H1 (cell line): ENCODE measurements around the gene NLGN4X. TPM values are rescaled to one million over a fixed set of nuclear protein-coding genes. Genes with fewer than 3 reads are reported as not detected.

Experiments
- CTCF ChIA-PET: fragments of 300-600 bp; sonication (Branson Sonifier 250); formaldehyde crosslinking; loops from one replicate; lab custom pipeline; 2021; ENCODE audit not compliant: partially characterized antibody; lab: Charles Lee
- POLR2A ChIA-PET: fragments of 300-600 bp; sonication (Branson Sonifier 250); formaldehyde crosslinking; loops from one replicate; lab custom pipeline; 2021; ENCODE audit warnings: inconsistent platforms; ENCODE audit not compliant: partially characterized antibody; lab: Charles Lee
- DNase-seq, 2 experiments: peaks; one replicate each; pipeline versions ENCODE4 v3.0.0 to v3.0.0-alpha.2; 2010 to 2022; ENCODE audit warnings: low spot score in 2 of 2, low read depth in 1 of 2, mixed read lengths in 1 of 2
- FAIRE-seq: peaks from 2 replicates; lab custom pipeline; 2011; peaks lifted over from hg19 to GRCh38; lab: Jason Lieb, UNC
- H2AFZ ChIP-seq: 2 replicates; pipeline ENCODE4 v1.8.1; 2012; ENCODE audit warnings: low read length, inconsistent platforms
- H2AK5ac ChIP-seq: 2 replicates; pipeline ENCODE4 v1.6.1; 2013; ENCODE audit warnings: low read depth, low read length
- H2BK120ac ChIP-seq: replicated peaks from 2 replicates; pipeline ENCODE3; 2013; ENCODE audit warnings: low read depth, low read length, inconsistent platforms
- H2BK12ac ChIP-seq: 2 replicates; pipeline ENCODE4 v1.6.1; 2013; ENCODE audit warnings: low read depth, low read length
- H2BK15ac ChIP-seq: 2 replicates; pipeline ENCODE4 v1.6.1; 2013; ENCODE audit warnings: low read length
- H2BK20ac ChIP-seq: 2 replicates; pipeline ENCODE4 v1.6.1; 2013; ENCODE audit warnings: low read length
- H2BK5ac ChIP-seq: 2 replicates; pipeline ENCODE4 v1.6.1; 2013; ENCODE audit warnings: low read depth, low read length
- H3K14ac ChIP-seq: 2 replicates; pipeline ENCODE4 v1.6.1; 2013; ENCODE audit warnings: inconsistent platforms; ENCODE audit not compliant: insufficient read length
- H3K18ac ChIP-seq: 2 replicates; pipeline ENCODE4 v1.6.1; 2013; ENCODE audit warnings: low read length; ENCODE audit errors: extremely low read depth
- H3K23ac ChIP-seq: 2 replicates; pipeline ENCODE4 v1.6.1; 2013; ENCODE audit warnings: inconsistent platforms; ENCODE audit not compliant: insufficient read length
- H3K23me2 ChIP-seq: 2 replicates; pipeline ENCODE4 v1.6.1; 2013; ENCODE audit warnings: low read depth, low read length
- H3K27ac ChIP-seq: 2 replicates; pipeline ENCODE4 v1.6.1; 2011; ENCODE audit warnings: low read depth, low read length, inconsistent platforms
- H3K27me3 ChIP-seq, 4 experiments: replicated peaks in 1 of 4; 1 replicate in 1 of 4; 2 replicates in 3 of 4; pipeline versions ENCODE4 v1.6.1 to v1.8.1; 2011 to 2013; ENCODE audit warnings: low read length in 3 of 4, mild to moderate bottlenecking in 3 of 4, inconsistent platforms in 2 of 4, mixed read lengths in 2 of 4, moderate library complexity in 1 of 4; ENCODE audit not compliant: control insufficient read depth in 3 of 4, insufficient read depth in 3 of 4; ENCODE audit errors: extremely low read depth in 1 of 4
- H3K36me3 ChIP-seq, 4 experiments: 2 replicates each; pipeline versions ENCODE4 v1.6.1 to v1.8.1; 2011 to 2013; ENCODE audit warnings: mild to moderate bottlenecking in 4 of 4, low read length in 3 of 4, moderate library complexity in 2 of 4, control low read depth in 1 of 4, inconsistent platforms in 1 of 4; ENCODE audit not compliant: insufficient read depth in 4 of 4, control insufficient read depth in 2 of 4
- H3K4ac ChIP-seq: replicated peaks from 2 replicates; pipeline ENCODE3; 2013; ENCODE audit warnings: low read length, low read depth, mixed read lengths, inconsistent platforms; ENCODE audit not compliant: insufficient read length
- H3K4me1 ChIP-seq, 4 experiments: replicated peaks in 1 of 4; 1 replicate in 1 of 4; 2 replicates in 3 of 4; pipeline versions ENCODE4 v1.6.1 to v1.8.1; 2011 to 2013; ENCODE audit warnings: low read length in 3 of 4, inconsistent platforms in 2 of 4, mixed read lengths in 1 of 4; ENCODE audit not compliant: insufficient read depth in 4 of 4, control insufficient read depth in 3 of 4
- H3K4me2 ChIP-seq, 2 experiments: 2 replicates each; pipeline versions ENCODE4 v1.6.1 to v1.8.1; 2011 to 2013; ENCODE audit warnings: low read depth in 2 of 2, low read length in 2 of 2, control low read depth in 1 of 2, inconsistent platforms in 1 of 2, mild to moderate bottlenecking in 1 of 2; ENCODE audit not compliant: insufficient read depth in 1 of 2
- H3K4me3 ChIP-seq, 4 experiments: fragments of 200-600, 300-600 bp in 1 of 4; sonication (generic), shearing (Covaris generic), sonication (Bioruptor Twin) in 1 of 4; 2 replicates each; pipeline versions ENCODE4 v1.5.1 to v1.8.1; 2011 to 2016; ENCODE audit warnings: low read length in 4 of 4, low read depth in 3 of 4, control low read depth in 2 of 4, inconsistent platforms in 2 of 4, mild to moderate bottlenecking in 2 of 4, mixed read lengths in 1 of 4, moderate library complexity in 1 of 4; ENCODE audit not compliant: insufficient read depth in 2 of 4; ENCODE audit errors: extremely low read depth in 1 of 4
- H3K56ac ChIP-seq: replicated peaks from 2 replicates; pipeline ENCODE3; 2013; ENCODE audit warnings: low read depth, mild to moderate bottlenecking, mixed read lengths, low read length, inconsistent platforms; ENCODE audit not compliant: insufficient read length
- H3K79me1 ChIP-seq: 2 replicates; pipeline ENCODE4 v1.6.1; 2013; ENCODE audit warnings: low read depth, low read length, control low read depth
- H3K79me2 ChIP-seq, 2 experiments: 2 replicates each; pipeline versions ENCODE4 v1.6.1 to v1.8.1; 2012 to 2013; ENCODE audit warnings: low read length in 2 of 2, mild to moderate bottlenecking in 2 of 2, inconsistent platforms in 1 of 2; ENCODE audit not compliant: insufficient read depth in 2 of 2, control insufficient read depth in 1 of 2
- H3K9ac ChIP-seq, 4 experiments: replicated peaks in 1 of 4; 1 replicate in 1 of 4; 2 replicates in 3 of 4; pipeline versions ENCODE4 v1.6.1 to v1.8.1; 2011 to 2013; ENCODE audit warnings: low read depth in 3 of 4, low read length in 3 of 4, control low read depth in 2 of 4, mild to moderate bottlenecking in 2 of 4, moderate library complexity in 2 of 4, inconsistent platforms in 1 of 4; ENCODE audit errors: extremely low read depth in 1 of 4
- H3K9me3 ChIP-seq, 2 experiments: 2 replicates each; pipeline versions ENCODE4 v1.6.1 to v1.8.1; 2012 to 2013; ENCODE audit warnings: mild to moderate bottlenecking in 2 of 2, moderate library complexity in 2 of 2, control low read depth in 1 of 2, inconsistent platforms in 1 of 2, low read depth in 1 of 2, low read length in 1 of 2, mixed read lengths in 1 of 2; ENCODE audit not compliant: insufficient read depth in 2 of 2
- H4K20me1 ChIP-seq, 2 experiments: replicated peaks in 1 of 2; 2 replicates each; pipeline versions ENCODE3 to v1.8.1; 2011 to 2013; ENCODE audit warnings: inconsistent platforms in 2 of 2, low read length in 2 of 2, mild to moderate bottlenecking in 1 of 2; ENCODE audit not compliant: insufficient read depth in 2 of 2, control insufficient read depth in 1 of 2
- H4K5ac ChIP-seq: 2 replicates; pipeline ENCODE4 v1.6.1; 2013; ENCODE audit warnings: low read length, low read depth, mixed read lengths, inconsistent platforms; ENCODE audit not compliant: insufficient read length
- H4K8ac ChIP-seq: 2 replicates; pipeline ENCODE4 v1.8.0; 2013; ENCODE audit warnings: mild to moderate bottlenecking, moderate library complexity, low read length, inconsistent platforms; ENCODE audit not compliant: insufficient read depth; ENCODE audit errors: extremely low read depth
- H4K91ac ChIP-seq: replicated peaks from 2 replicates; pipeline ENCODE3; 2013; ENCODE audit warnings: low read length, mixed read lengths, inconsistent platforms; ENCODE audit not compliant: insufficient read length
- ASH2L ChIP-seq: fragments of 200-600, 300-600 bp; sonication (generic); IDR thresholded peaks from one replicate; pipeline ENCODE4 v1.7.1; 2017; ENCODE audit warnings: low read length
- CBX8 ChIP-seq: fragments of 300-800, 300-1000 bp; sonication (generic); IDR thresholded peaks from 2 replicates; pipeline ENCODE4 v1.7.1; 2016; ENCODE audit warnings: low read depth, low read length, borderline replicate concordance
- EGR1 ChIP-seq: IDR thresholded peaks from 2 replicates; pipeline ENCODE4 v1.6.1; 2011; ENCODE audit warnings: low read depth, low read length, borderline replicate concordance
- EZH2 ChIP-seq: fragments of 200-600 bp; sonication (generic); IDR thresholded peaks from 2 replicates; pipeline ENCODE4 v1.7.1; 2012; ENCODE audit warnings: low read depth, mild to moderate bottlenecking, moderate library complexity, low read length, inconsistent platforms; ENCODE audit not compliant: severe bottlenecking
- HDAC2 ChIP-seq, 2 experiments: fragments of 300-600 bp in 1 of 2; sonication (generic) in 1 of 2; IDR thresholded peaks; 2 replicates each; pipeline ENCODE4 v1.6.1; 2011 to 2012; ENCODE audit warnings: low read depth in 2 of 2, low read length in 2 of 2, mild to moderate bottlenecking in 2 of 2, moderate library complexity in 2 of 2, borderline replicate concordance in 1 of 2, inconsistent platforms in 1 of 2
- JUND ChIP-seq: IDR thresholded peaks from 2 replicates; pipeline ENCODE4 v1.6.1; 2011; ENCODE audit warnings: mild to moderate bottlenecking, improper control_type of control experiment, low read length
- KDM4A ChIP-seq: IDR thresholded peaks from one replicate; pipeline ENCODE4 v1.7.1; 2012; ENCODE audit warnings: low read depth, mild to moderate bottlenecking, moderate library complexity, low read length, inconsistent platforms; ENCODE audit not compliant: severe bottlenecking
- KDM5A ChIP-seq: fragments of 200-600 bp; IDR thresholded peaks from 2 replicates; pipeline ENCODE4 v1.7.1; 2012; ENCODE audit warnings: mild to moderate bottlenecking, low read length, inconsistent platforms, mixed read lengths
- NRF1 ChIP-seq: IDR thresholded peaks from 2 replicates; pipeline ENCODE4 v1.6.1; 2011; ENCODE audit warnings: mild to moderate bottlenecking, low read depth, low read length, improper control_type of control experiment
- POU5F1 ChIP-seq: IDR thresholded peaks from 2 replicates; pipeline ENCODE4 v1.6.1; 2011; ENCODE audit warnings: low read depth, mild to moderate bottlenecking, low read length, moderate library complexity
- RFX5 ChIP-seq: IDR thresholded peaks from 2 replicates; pipeline ENCODE4 v1.6.1; 2011; ENCODE audit warnings: low read depth, low read length, improper control_type of control experiment, borderline replicate concordance
- RNF2 ChIP-seq: fragments of 200-900, 300-1000 bp; sonication (generic); IDR thresholded peaks from 2 replicates; pipeline ENCODE4 v1.7.1; 2016; ENCODE audit warnings: borderline replicate concordance, low read depth, mild to moderate bottlenecking, antibody characterized with exemption, low read length; ENCODE audit not compliant: poor library complexity, severe bottlenecking; ENCODE audit errors: missing control alignments
- RXRA ChIP-seq: IDR thresholded peaks from 2 replicates; pipeline ENCODE4 v1.6.1; 2011; ENCODE audit warnings: low read depth, mild to moderate bottlenecking, low read length, moderate library complexity; ENCODE audit not compliant: insufficient read depth
- WGBS, 2 experiments: shearing (Covaris generic) in 1 of 2; methylation state at CpG; one replicate each; pipeline versions ENCODE4 v1.1.6 to v1.1.7; 2013 to 2015; ENCODE audit warnings: low lambda C conversion rate in 2 of 2, mixed read lengths in 2 of 2, inconsistent platforms in 1 of 2, low coverage in 1 of 2, missing lambda C conversion rate in 1 of 2; ENCODE audit not compliant: insufficient replicate concordance in 2 of 2, insufficient coverage in 1 of 2, insufficient read length in 1 of 2; ENCODE audit errors: extremely low coverage in 1 of 2, missing lambda C conversion rate in 1 of 2; 5-methylcytosine and 5-hydroxymethylcytosine counted together
- polyA plus RNA-seq, 7 experiments: library from polyadenylated mRNA; depleted of rRNA in 3 of 7; stranded (reverse) in 5 of 7; unstranded in 2 of 7; fragments of >200 nt in 5 of 7; fragments of 200-250 nt in 2 of 7; gene quantifications; 1 replicate in 5 of 7; 2 replicates in 1 of 7; 4 replicates in 1 of 7; pipeline versions ENCODE4 v1.2.1 to v1.2.3, GENCODE V29; 2011 to 2013; ENCODE audit warnings: missing spikeins in 2 of 7, mixed read lengths in 2 of 7
- total RNA-seq: library from RNA; stranded (reverse); fragmentation: NEBNext Ultra II Directional; extraction: Animal tissue kit (Norgen Biotek cat#: 25700); gene quantifications from 2 replicates; pipeline ENCODE4 v1.2.1, GENCODE V29; 2021
- TF ChIP-seq, protein P1 (sequence below): IDR thresholded peaks from 2 replicates; pipeline ENCODE4 v1.6.1; 2012; ENCODE audit warnings: inconsistent platforms

Gene NLGN4X
- total and polyA plus RNA-seq, 2 of the 8 experiments (the other 6 are each of a cell fraction or from before 2014, with no cell fraction given) = 104 to 124 TPM

DNA sequence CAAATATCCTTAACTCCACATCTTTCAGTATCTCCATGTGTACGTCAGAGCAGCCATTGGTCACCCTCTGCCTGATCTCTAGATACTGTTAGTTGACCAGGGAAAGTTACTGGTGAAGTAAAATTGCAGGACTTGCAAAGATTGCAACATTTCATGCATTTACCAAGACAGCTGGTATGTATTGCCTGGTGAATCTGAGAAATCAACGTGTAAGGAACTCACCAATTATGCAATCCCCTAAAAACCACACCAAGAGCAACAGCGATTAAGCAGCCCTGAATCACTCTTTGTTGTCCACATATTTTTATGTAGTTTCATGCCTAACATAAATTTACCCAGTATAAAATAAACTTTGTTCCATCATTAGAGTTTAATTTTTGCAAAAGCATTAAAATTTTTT, 271.2 kb downstream of the NLGN4X start:
- POLR2A ChIA-PET = no interaction called here
- H3K4me2 ChIP-seq = no peak overlapping the region
- no peaks in the 10 kb centered on the region for H3K36me3 ChIP-seq
- H3K79me1 ChIP-seq = no peaks in the 10 kb centered on the region
- no peaks in the 10 kb centered on the region for H3K4me1 ChIP-seq
- peaks cover 0 to 35% of the 10 kb centered on the region in 2 experiments; a peak in 2 of 4 replicates for H3K79me2 ChIP-seq
- no peak overlapping the region for H2AFZ ChIP-seq
- H2BK120ac ChIP-seq = no peak overlapping the region
- no peaks in the 10 kb centered on the region for H3K9me3 ChIP-seq
- H4K8ac ChIP-seq = no peak overlapping the region
- no peak overlapping the region for H3K9ac ChIP-seq
- no peak overlapping the region for H2BK5ac ChIP-seq
- no peak overlapping the region for H2BK12ac ChIP-seq
- H3K23ac ChIP-seq = no peak overlapping the region
- no peak overlapping the region for H4K91ac ChIP-seq
- no peak overlapping the region for H2AK5ac ChIP-seq
- H3K4ac ChIP-seq = no peak overlapping the region
- no peak overlapping the region for H3K14ac ChIP-seq
- CTCF ChIA-PET = no interaction called here
- H3K56ac ChIP-seq = no peak overlapping the region
- no peaks in the 10 kb centered on the region for H3K27me3 ChIP-seq
- H3K27ac ChIP-seq = no peak overlapping the region
- H3K4me3 ChIP-seq = no peak overlapping the region
- H2BK15ac ChIP-seq = no peak overlapping the region
- no peaks in the 10 kb centered on the region for H4K20me1 ChIP-seq
- no peak overlapping the region for H3K18ac ChIP-seq
- WGBS, 2 experiments = 93% methylated on average over 3 of the region's 3 CpGs; no CpG with 5 or more reads in 1 of the 2 experiments
- H3K23me2 ChIP-seq = no peaks in the 10 kb centered on the region
- no peak overlapping the region for H2BK20ac ChIP-seq
- FAIRE-seq (no peak), DNase-seq (no peak)
- H4K5ac ChIP-seq = no peak overlapping the region
- TF ChIP-seq RNF2 (no peak), NRF1 (no peak), RFX5 (no peak), KDM5A (no peak), RXRA (no peak), KDM4A (no peak), EGR1 (no peak), JUND (no peak), ASH2L (no peak), HDAC2 (IDR thresholded peaks at IDR 0.05; ENCODE audit: borderline replicate concordance in 1 of 2, low read depth in 2 of 2, low read length in 2 of 2) (no peak), EZH2 (no peak), CBX8 (no peak), POU5F1 (no peak)
- TF ChIP-seq, protein P1, sequence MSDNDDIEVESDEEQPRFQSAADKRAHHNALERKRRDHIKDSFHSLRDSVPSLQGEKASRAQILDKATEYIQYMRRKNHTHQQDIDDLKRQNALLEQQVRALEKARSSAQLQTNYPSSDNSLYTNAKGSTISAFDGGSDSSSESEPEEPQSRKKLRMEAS = no peak
